ENCODE data around the gene AOAH.

The AOAH gene

GRCh38 chr7:36607721-36608095, 116.6 kb downstream of the AOAH start:
- DNase-seq (ENCODE audit: extremely low read depth, low read depth), result no peak
- TF ChIP-seq CTCF (IDR thresholded peaks at IDR 0.05; ENCODE audit: low read depth, low read length), result no peak

- TF ChIP-seq CTCF (IDR thresholded peaks at IDR 0.05; ENCODE audit: low read depth, low read length), result no peak
- no peak for DNase-seq (ENCODE audit: extremely low read depth, low read depth)
Observed at GRCh38 chr7:36606976-36607720, 117.1 kb downstream of the AOAH start.

- TF ChIP-seq CTCF (IDR thresholded peaks at IDR 0.05; ENCODE audit: low read depth, low read length), result no peak
- DNase-seq (ENCODE audit: extremely low read depth, low read depth), result no peak
Observed at GRCh38 chr7:36606153-36606975, 117.9 kb downstream of the AOAH start.

DNA sequence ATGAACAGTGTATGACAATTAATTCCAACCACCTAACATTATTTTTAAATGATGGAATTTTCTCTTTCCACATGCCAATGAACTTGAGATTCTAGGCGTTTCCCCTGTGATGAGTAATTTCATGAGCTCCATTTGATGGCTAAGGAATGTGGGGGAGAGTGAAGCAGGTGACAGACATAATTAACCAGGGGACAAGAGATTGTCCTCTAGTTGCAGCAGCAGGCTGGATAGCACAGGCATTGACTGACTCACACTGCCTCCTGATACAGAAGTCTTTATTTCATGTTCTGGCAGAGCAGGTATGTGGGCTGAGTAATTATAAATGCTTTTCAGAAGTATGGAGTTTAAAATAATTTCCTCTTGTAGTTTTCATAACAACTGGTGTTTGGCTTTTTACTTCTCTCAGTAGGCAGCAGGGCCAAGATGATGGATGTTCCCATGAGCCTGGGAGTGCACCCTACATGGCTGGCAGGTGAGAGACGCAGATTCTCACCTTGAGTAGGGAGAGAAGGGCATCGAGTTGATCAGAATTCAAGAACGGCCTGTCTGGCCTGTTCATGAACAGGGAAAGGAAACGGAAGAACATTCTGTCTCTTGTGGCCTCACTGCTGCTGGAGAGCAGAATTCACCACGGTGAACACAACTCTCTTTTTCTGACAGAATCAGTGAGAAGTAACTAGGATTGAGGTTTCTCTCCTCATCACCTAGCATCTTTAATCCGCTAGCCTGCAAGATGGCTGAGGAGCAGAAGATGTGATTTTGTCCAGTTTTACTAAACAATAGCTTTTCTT, 118.8 kb downstream of the AOAH start:
- no peak for DNase-seq (ENCODE audit: extremely low read depth, low read depth)
- TF ChIP-seq CTCF (IDR thresholded peaks at IDR 0.05; ENCODE audit: low read depth, low read length), result no peak

- no peak for TF ChIP-seq CTCF (IDR thresholded peaks at IDR 0.05; ENCODE audit: low read depth, low read length)
- DNase-seq (ENCODE audit: extremely low read depth, low read depth), result no peak
Observed at GRCh38 chr7:36604806-36605205, 119.5 kb downstream of the AOAH start.

GRCh38 chr7:36602934-36603887, 121.1 kb downstream of the AOAH start:
- no peak for DNase-seq (ENCODE audit: extremely low read depth, low read depth)
- TF ChIP-seq CTCF (IDR thresholded peaks at IDR 0.05; ENCODE audit: low read depth, low read length), result no peak

Data from AG09319 (cell line).